Body of pancreas (tissue), 4 donors: ENCODE data around the gene KRTAP10-5.

Experiments
- CTCF ChIP-seq, 7 experiments: fragments of 450-650 bp in 4 of 7; fragments of 200-600 bp in 3 of 7; sonication (generic) in 3 of 7; IDR thresholded peaks; one replicate each; pipeline ENCODE4 v1.5.1; 2016 to 2019; ENCODE audit warnings: antibody characterized with exemption in 7 of 7
- POLR2A ChIP-seq, 3 donors: fragments of 450-650 bp; IDR thresholded peaks; one replicate each; pipeline ENCODE4 v1.6.1; 2016; ENCODE audit warnings: antibody characterized with exemption in 3 of 3, mild to moderate bottlenecking in 2 of 3

DNA sequence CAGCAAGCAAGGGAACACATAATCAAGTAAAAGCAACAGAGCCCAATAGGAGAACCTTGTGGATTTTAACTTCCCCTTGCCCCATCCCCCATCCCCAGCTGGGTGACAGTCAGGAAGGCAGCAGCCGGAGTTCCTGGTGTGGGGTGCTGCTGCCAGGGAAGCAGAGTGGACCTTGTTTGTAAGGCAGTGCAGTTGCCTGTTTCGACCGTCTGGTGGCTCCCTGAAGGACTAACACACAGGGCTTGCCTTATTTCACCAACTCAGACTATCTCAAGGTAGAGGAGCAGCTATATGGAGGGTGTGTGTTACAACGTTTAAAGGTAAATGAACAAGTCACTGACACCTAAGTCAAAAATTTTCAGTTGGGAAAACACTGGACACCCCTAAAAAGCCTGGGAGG lies 38.1 kb upstream of the KRTAP10-5 start:
- TF ChIP-seq CTCF (IDR thresholded peaks at IDR 0.05) (peak in 1 of 7 experiments; percentile 12), POLR2A (IDR thresholded peaks at IDR 0.05) (no peak)
